Measurements from ENCODE around the gene NCKAP5. TPM values are rescaled to one million over a fixed set of nuclear protein-coding genes. Genes with fewer than 3 reads are reported as not detected.

The NCKAP5 gene
- total RNA-seq, 6 donors from 2014 or later = 22.1 to 51.1 (median 41.4) TPM

- H3K9me3 ChIP-seq = no peaks in the 10 kb centered on the region
- no peaks in the 10 kb centered on the region for H3K27me3 ChIP-seq
- H3K4me1 ChIP-seq = no peaks in the 10 kb centered on the region
- no peak for ATAC-seq (ENCODE audit: low FRiP score in 2 of 2)
- no peak for DNase-seq
- H3K36me3 ChIP-seq = no peaks in the 10 kb centered on the region
- H3K27ac ChIP-seq = no peak overlapping the region
- TF ChIP-seq POLR2AphosphoS5 (IDR thresholded peaks at IDR 0.05) (no peak), POLR2A (IDR thresholded peaks at IDR 0.05) (no peak), EP300 (IDR thresholded peaks at IDR 0.05) (no peak), CTCF (IDR thresholded peaks at IDR 0.05) (no peak)
- no peak overlapping the region for H3K4me3 ChIP-seq
These were observed 602.8 kb downstream of the NCKAP5 start for GRCh38 chr2:132965460-132965859.

- Histone ChIP-seq H3K9me3 (no peaks in the 10 kb centered on the region), H3K4me1 (no peaks in the 10 kb centered on the region), H3K27me3 (no peaks in the 10 kb centered on the region), H3K4me3 (no peak overlapping the region), H3K36me3 (no peaks in the 10 kb centered on the region), H3K27ac (no peak overlapping the region)
- whole genome bisulfite sequencing, 2 donors = 69 to 78% methylated on average over 2 of the region's 2 CpGs
- ATAC-seq (ENCODE audit: low FRiP score in 2 of 2) (no peak), DNase-seq (no peak)
- TF ChIP-seq POLR2AphosphoS5 (IDR thresholded peaks at IDR 0.05) = no peak
- no peak for TF ChIP-seq CTCF (IDR thresholded peaks at IDR 0.05)
- TF ChIP-seq EP300 (IDR thresholded peaks at IDR 0.05) = no peak
- no peak for TF ChIP-seq POLR2A (IDR thresholded peaks at IDR 0.05)
These were observed 605.1 kb downstream of the NCKAP5 start for GRCh38 chr2:132963161-132963560.

DNA sequence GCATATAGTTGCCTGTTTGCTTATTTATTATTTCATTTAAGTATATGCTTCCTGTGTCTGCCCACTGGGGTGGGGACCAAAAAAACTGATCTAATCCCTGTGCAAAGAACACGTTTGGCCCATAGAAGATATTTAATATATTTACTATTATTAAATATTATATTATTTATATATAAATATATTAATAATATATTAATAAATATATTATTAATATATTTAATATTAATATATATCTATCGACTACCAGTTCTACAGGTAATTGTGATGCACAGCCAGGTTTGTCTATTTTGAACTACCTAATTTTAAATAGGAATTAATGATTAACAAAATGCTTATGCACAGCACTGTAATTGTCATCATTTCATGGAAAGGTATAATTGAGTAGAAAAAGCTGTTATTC lies 609.4 kb downstream of the NCKAP5 start:
- no peaks in the 10 kb centered on the region for H3K9me3 ChIP-seq
- no peaks in the 10 kb centered on the region for H3K36me3 ChIP-seq
- no peaks in the 10 kb centered on the region for H3K4me1 ChIP-seq
- no peak for ATAC-seq (ENCODE audit: low FRiP score in 2 of 2)
- DNase-seq = no peak
- H3K27me3 ChIP-seq = no peaks in the 10 kb centered on the region
- H3K27ac ChIP-seq = no peak overlapping the region
- WGBS, 2 donors = 88 to 93% methylated on average over 2 of the region's 2 CpGs
- H3K4me3 ChIP-seq = no peak overlapping the region
- TF ChIP-seq POLR2AphosphoS5 (IDR thresholded peaks at IDR 0.05) (no peak), CTCF (IDR thresholded peaks at IDR 0.05) (no peak), EP300 (IDR thresholded peaks at IDR 0.05) (no peak), POLR2A (IDR thresholded peaks at IDR 0.05) (no peak)

- no peaks in the 10 kb centered on the region for H3K9me3 ChIP-seq
- WGBS, 2 donors = 93 to 95% methylated on average over 6 of the region's 6 CpGs
- no peaks in the 10 kb centered on the region for H3K4me1 ChIP-seq
- no peak overlapping the region for H3K27ac ChIP-seq
- DNase-seq = no peak
- no peaks in the 10 kb centered on the region for H3K36me3 ChIP-seq
- H3K4me3 ChIP-seq = no peak overlapping the region
- ATAC-seq (ENCODE audit: low FRiP score in 2 of 2) = no peak
- TF ChIP-seq EP300 (IDR thresholded peaks at IDR 0.05) (no peak), POLR2AphosphoS5 (IDR thresholded peaks at IDR 0.05) (no peak), POLR2A (IDR thresholded peaks at IDR 0.05) (no peak), CTCF (IDR thresholded peaks at IDR 0.05) (no peak)
- no peaks in the 10 kb centered on the region for H3K27me3 ChIP-seq
These were observed 612.2 kb downstream of the NCKAP5 start for GRCh38 chr2:132955871-132956615.

DNA sequence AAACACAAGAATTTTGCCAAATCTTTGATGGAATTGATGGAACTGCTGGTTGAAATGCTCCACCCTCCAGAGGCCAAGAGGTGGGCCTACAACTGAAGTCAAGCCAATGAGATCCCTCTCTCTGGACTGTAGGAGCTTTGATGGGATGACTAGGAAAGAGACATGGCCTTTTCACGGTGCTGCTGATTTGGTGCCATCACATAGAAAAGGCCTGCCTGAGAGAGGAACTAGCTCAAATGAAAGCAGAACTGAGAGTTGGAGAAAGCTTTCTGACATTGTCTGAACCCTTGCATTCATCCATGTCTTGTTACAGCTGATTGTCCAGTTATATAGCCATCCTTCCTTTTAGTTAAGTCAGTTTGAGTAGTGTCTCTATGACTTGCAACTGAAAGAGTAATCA lies 614.5 kb downstream of the NCKAP5 start:
- no peak overlapping the region for H3K27ac ChIP-seq
- no peak overlapping the region for H3K4me3 ChIP-seq
- H3K36me3 ChIP-seq = no peaks in the 10 kb centered on the region
- H3K27me3 ChIP-seq = no peaks in the 10 kb centered on the region
- no peak for ATAC-seq (ENCODE audit: low FRiP score in 2 of 2)
- DNase-seq = no peak
- no peaks in the 10 kb centered on the region for H3K9me3 ChIP-seq
- TF ChIP-seq CTCF (IDR thresholded peaks at IDR 0.05) (no peak), EP300 (IDR thresholded peaks at IDR 0.05) (no peak), POLR2AphosphoS5 (IDR thresholded peaks at IDR 0.05) (no peak), POLR2A (IDR thresholded peaks at IDR 0.05) (no peak)
- WGBS, 2 donors = 76 to 92% methylated on average over 1 of the region's 1 CpG
- no peaks in the 10 kb centered on the region for H3K4me1 ChIP-seq

Measured in upper lobe of left lung (tissue), 6 donors.